Measurements from ENCODE around the gene CCDC74B.
"Not testable (repeated sequence)": the region's sequence is repeated elsewhere in the genome, so short reads cannot be mapped to it uniquely, and the experiment has no call there.

The CCDC74B gene

DNA sequence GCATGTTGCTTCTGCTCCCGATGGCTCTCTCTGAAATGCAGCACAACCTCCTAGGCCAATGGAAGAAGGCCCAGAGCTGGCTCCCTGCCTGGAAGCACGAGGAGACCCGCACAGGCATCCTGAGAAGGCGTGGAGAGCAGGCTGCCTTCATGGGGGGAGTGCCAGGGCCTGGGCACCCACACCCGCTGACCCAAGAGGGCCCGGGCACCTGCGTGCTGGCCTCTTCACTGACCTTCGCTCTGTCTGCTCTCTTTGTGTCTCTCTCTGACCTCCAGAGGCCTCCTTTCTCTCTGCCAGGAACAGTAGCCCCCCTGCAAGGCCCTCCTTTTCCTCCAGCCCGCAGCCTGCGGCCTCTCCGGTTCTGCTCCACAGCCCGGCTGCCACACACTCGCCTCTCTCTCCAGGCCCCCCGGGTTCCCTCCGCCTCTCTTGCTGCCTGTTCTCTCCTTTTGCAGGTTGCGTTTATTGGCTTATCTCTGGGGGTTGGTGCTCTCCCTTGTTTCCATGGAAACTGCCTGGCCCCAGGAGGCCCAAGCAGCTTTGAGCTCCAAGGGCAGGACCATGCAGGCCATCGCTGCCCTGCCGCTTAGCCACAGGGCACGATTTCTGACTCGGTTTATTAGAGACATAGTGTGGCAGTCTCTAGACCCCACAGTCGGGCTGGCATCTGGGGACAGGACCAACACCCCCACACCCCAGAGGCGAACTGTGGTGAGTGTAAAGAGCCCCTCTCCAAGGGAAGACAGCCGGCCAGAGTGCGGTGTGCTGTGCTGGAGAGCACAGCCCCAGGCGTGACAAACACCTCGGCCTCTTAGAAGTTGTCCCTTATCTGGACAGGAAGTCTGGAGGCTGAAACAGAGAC lies 38.8 kb upstream of the CCDC74B start:
- Histone ChIP-seq H3K4me3 (ENCODE audit: low read length) (no peak overlapping the region), H3K9me3 (ENCODE audit: control insufficient read depth, insufficient read depth, low read length) (no peaks in the 10 kb centered on the region), H3K4me1 (ENCODE audit: control insufficient read depth, insufficient read depth, low read length) (no peaks in the 10 kb centered on the region), H3K36me3 (ENCODE audit: control insufficient read depth, insufficient read depth, low read length) (peaks cover 6% of the 10 kb centered on the region; the same call in 1 of the 2 replicates), H3K27me3 (ENCODE audit: control insufficient read depth, insufficient read depth, low read length) (no peaks in the 10 kb centered on the region), H3K27ac (ENCODE audit: low read length) (no peak overlapping the region)
- DNase-seq (ENCODE audit: low read depth, low spot score), result no peak
- WGBS (ENCODE audit: insufficient coverage, insufficient read length), result no CpG with 5 or more reads among the region's 26 CpGs

DNA sequence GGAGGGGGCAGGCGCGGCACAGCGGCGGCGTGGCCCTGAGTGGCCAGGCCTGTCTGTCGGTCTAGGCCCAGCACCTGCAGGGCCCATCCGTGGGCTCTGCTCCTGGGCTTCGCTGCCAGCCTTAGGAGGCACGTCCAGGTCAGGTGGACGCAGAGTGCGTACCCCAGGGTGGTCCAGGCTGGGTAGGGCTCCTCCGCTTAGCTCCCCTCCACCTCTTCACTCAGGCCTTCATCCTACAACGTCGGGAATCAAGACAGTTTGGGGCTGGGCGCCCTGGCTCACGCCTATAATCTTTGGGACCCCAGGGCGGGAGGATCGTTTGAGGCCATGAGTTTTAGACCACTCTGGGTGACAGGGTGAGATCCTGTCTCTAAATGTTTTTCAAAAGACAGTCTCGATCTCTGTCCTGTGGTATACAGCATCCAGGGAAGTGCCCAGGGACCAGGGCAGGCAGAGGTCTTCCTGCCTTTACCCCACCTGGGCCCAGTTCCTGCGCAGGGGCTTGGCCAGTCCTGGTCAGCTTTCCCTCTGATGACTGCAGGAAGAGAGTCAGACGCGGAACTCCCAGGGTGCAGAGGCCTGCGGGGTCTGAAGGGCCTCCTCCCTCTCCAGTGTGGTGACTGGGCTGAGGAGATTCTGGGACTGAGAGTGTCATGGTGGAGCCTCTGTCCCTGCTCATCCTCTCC lies 38.1 kb upstream of the CCDC74B start:
- H3K9me3 ChIP-seq (ENCODE audit: control insufficient read depth, insufficient read depth, low read length); H3K4me1 ChIP-seq (ENCODE audit: control insufficient read depth, insufficient read depth, low read length); H3K27me3 ChIP-seq (ENCODE audit: control insufficient read depth, insufficient read depth, low read length); H3K36me3 ChIP-seq (ENCODE audit: control insufficient read depth, insufficient read depth, low read length); H3K27ac ChIP-seq (ENCODE audit: low read length); DNase-seq (ENCODE audit: low read depth, low spot score): not testable (repeated sequence)
- H3K4me3 ChIP-seq (ENCODE audit: low read length), result peak overlapping the region; percentile 37; the same call in 1 of the 2 replicates
- no CpG with 5 or more reads among the region's 23 CpGs for WGBS (ENCODE audit: insufficient coverage, insufficient read length)

DNA sequence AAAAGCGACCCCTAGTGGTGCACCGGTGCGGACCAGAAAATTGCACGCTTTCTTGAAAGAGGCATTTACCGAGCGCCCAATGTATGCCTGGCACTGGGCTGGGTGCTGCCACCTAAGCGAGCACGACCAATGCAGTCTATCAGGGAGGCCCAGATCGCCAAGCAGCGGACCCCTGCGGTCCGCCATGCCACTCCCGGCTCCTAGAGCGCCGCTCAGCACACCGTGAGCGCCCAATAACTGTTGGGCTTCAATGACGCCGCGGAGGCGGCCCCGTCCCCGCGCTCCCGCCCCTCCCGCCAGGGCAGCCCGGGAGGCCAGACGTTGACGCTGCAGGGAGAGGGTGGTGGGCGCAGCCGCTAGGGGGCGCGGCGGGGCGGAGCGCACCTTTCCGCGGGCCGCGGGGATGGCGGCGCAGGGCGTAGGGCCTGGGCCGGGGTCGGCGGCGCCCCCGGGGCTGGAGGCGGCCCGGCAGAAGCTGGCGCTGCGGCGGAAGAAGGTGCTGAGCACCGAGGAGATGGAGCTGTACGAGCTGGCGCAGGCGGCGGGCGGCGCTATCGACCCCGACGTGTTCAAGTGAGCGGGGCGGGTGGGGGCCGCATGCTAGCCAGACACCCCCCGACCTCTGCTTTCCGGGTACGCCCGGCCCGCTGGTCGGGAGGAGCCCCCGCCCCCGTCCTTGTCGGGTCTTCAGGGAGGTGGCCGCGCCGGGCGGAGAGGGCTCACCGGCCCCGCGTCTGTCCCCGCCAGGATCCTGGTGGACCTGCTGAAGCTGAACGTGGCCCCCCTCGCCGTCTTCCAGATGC lies 37.2 kb upstream of the CCDC74B start, which contains the start of gene MZT2B:
MZT2B (plus strand) TSS at position 383 of the 803 bp plus-strand sequence; CDS start at position 404, 21 bp downstream.
- not testable (repeated sequence) for H3K9me3 ChIP-seq (ENCODE audit: control insufficient read depth, insufficient read depth, low read length); H3K4me1 ChIP-seq (ENCODE audit: control insufficient read depth, insufficient read depth, low read length); H3K27ac ChIP-seq (ENCODE audit: low read length); H3K27me3 ChIP-seq (ENCODE audit: control insufficient read depth, insufficient read depth, low read length); H3K36me3 ChIP-seq (ENCODE audit: control insufficient read depth, insufficient read depth, low read length)
- peak within 1 kb of the TSS; percentile 80 for H3K4me3 ChIP-seq (ENCODE audit: low read length)
- DNase-seq (ENCODE audit: low read depth, low spot score), result peak; percentile 52
- no CpG with 5 or more reads among the region's 86 CpGs for WGBS (ENCODE audit: insufficient coverage, insufficient read length)

DNA sequence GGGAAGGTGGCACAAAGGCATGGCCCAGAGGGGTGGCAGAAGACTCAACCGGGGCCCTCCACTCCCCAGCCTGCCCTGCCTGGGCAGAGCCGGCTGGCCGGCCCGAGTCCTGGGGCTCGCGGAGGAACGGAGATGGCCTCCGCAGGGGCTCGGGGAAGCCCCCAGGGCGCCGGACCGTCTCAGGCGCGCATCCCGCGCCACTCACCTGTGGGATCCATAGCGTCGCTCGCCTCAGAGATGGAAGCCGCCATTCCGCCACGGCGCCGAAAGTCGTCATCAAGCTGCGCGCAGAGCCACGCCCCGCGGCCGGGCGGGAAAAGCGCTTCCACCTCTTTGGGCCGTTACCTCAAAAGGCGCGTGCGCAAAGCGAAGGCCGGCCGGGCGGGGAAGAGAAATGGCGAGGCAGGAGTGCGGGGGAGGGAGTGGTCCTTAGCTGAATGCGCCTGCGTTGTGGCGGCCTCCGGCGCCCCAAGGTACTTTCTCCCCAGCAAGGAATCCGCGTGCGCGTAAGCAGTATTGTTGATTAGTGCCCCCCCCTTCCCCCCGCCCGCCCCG lies 36.5 kb upstream of the CCDC74B start, which contains the start of gene SMPD4:
SMPD4 (minus strand) TSS at position 278 of the 555 bp plus-strand sequence. CDS start 5,010 bp downstream, outside the sequence.
- H3K4me3 ChIP-seq (ENCODE audit: low read length), result peak within 1 kb of the TSS; percentile 80

DNA sequence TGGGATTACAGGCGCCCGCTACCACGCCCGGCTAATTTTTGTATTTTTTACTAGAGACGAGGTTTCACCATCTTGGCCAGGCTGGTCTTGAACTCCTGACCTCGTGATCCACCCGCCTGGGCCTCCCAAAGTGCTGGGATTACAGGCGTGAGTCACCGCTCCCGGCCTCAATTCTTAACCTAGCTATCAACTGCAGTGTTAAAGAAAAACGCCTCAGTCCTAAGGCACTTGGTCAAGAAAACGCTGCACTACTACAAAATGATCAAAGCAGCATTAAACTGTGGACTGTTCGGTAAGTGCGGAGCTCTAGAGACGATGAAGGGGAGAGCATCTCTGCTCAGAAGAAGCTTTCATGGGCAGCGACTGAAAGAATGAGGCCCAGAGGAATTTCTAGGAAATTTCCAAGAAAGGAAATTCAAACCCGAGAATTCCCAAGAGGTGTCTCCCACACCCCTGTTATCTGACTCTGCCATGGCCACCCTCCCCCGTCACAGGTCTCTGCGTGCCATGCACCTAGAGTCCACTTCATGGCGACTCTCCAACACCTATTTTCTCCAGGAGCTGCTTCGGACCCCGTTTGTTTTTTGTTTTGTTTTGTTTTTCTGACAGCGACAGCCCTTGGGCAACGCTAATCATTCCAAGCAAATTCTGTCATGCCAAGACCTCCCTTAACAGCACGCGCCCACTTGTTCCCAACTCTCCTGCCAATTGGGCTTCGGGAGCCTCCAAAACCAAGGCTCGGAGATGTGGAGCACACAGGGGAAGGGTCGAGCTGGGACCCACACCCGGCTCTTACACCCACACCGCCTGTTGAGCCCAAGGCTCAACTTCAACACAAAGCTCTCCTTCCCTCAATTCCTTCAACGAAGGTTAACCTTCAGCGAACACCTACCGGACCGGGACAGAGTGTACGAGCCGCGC lies 35.8 kb upstream of the CCDC74B start:
- peak overlapping the region; percentile 80 for H3K4me3 ChIP-seq (ENCODE audit: low read length)
- not testable (repeated sequence) for DNase-seq (ENCODE audit: low read depth, low spot score); H3K27ac ChIP-seq (ENCODE audit: low read length); H3K27me3 ChIP-seq (ENCODE audit: control insufficient read depth, insufficient read depth, low read length); H3K9me3 ChIP-seq (ENCODE audit: control insufficient read depth, insufficient read depth, low read length); H3K36me3 ChIP-seq (ENCODE audit: control insufficient read depth, insufficient read depth, low read length); H3K4me1 ChIP-seq (ENCODE audit: control insufficient read depth, insufficient read depth, low read length)
- no CpG with 5 or more reads among the region's 38 CpGs for WGBS (ENCODE audit: insufficient coverage, insufficient read length)

More for the DNA sequence above, 36.5 kb upstream of the CCDC74B start, which contains the start of gene SMPD4:
- no peak within 1 kb of the TSS for H3K27ac ChIP-seq (ENCODE audit: low read length)
- no peaks in the 10 kb centered on the region for H3K27me3 ChIP-seq (ENCODE audit: control insufficient read depth, insufficient read depth, low read length)
- H3K36me3 ChIP-seq (ENCODE audit: control insufficient read depth, insufficient read depth, low read length), result peaks cover 6% of the 10 kb centered on the region; the same call in 1 of the 2 replicates
- no CpG with 5 or more reads among the region's 55 CpGs for WGBS (ENCODE audit: insufficient coverage, insufficient read length)
- DNase-seq (ENCODE audit: low read depth, low spot score), result peak; percentile 71
- H3K4me1 ChIP-seq (ENCODE audit: control insufficient read depth, insufficient read depth, low read length), result no peaks in the 10 kb centered on the region
- no peaks in the 10 kb centered on the region for H3K9me3 ChIP-seq (ENCODE audit: control insufficient read depth, insufficient read depth, low read length)

DNA sequence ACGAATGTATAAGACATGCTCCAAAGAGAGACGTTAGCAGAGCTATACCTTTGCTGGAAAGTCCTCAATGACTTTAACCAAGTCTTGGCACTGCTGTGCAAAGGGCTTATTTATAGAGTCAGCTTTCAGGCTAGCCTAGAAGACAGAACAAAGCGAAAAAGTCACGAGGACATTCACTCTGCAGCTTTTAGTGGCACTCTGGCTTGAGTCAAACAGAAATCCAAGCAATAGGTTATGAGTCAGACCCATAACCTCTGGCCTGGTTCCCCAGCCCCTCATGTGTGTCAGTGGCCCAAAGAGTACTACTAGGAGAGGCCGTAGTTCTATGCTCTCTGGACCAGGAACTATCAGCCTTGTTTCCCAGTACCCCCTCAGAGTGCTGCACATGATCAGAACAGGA lies 30.0 kb upstream of the CCDC74B start:
- H3K9me3 ChIP-seq (ENCODE audit: control insufficient read depth, insufficient read depth, low read length); H3K4me1 ChIP-seq (ENCODE audit: control insufficient read depth, insufficient read depth, low read length); DNase-seq (ENCODE audit: low read depth, low spot score); H3K27ac ChIP-seq (ENCODE audit: low read length); H3K4me3 ChIP-seq (ENCODE audit: low read length); H3K27me3 ChIP-seq (ENCODE audit: control insufficient read depth, insufficient read depth, low read length); H3K36me3 ChIP-seq (ENCODE audit: control insufficient read depth, insufficient read depth, low read length): not testable (repeated sequence)
- WGBS (ENCODE audit: insufficient coverage, insufficient read length), result no CpG with 5 or more reads among the region's 5 CpGs

DNA sequence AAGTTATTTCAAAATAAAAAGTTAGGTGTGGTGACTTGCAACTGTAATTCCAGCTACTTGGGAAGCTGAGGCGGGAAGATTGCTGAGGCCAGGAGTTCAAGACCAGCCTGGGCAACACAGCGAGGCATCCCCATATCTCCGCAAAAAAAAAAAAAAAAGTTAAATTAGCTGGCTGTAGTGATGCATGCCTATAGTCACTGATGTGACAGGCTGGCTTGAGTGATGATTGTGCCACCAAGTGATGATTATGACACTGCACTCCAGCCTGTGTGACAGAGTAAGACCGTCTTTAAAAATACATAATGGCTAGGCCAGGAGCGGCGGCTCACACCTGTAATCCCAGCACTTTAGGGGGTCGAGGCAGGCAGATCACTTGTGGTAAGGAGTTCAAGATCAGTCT lies 25.0 kb upstream of the CCDC74B start:
- no peak for DNase-seq (ENCODE audit: low read depth, low spot score)
- Histone ChIP-seq H3K36me3 (ENCODE audit: control insufficient read depth, insufficient read depth, low read length) (peaks cover 24% of the 10 kb centered on the region), H3K4me1 (ENCODE audit: control insufficient read depth, insufficient read depth, low read length) (no peaks in the 10 kb centered on the region), H3K27me3 (ENCODE audit: control insufficient read depth, insufficient read depth, low read length) (no peaks in the 10 kb centered on the region), H3K9me3 (ENCODE audit: control insufficient read depth, insufficient read depth, low read length) (no peaks in the 10 kb centered on the region), H3K27ac (ENCODE audit: low read length) (no peak overlapping the region), H3K4me3 (ENCODE audit: low read length) (no peak overlapping the region)
- WGBS (ENCODE audit: insufficient coverage, insufficient read length), result no CpG with 5 or more reads among the region's 7 CpGs

DNA sequence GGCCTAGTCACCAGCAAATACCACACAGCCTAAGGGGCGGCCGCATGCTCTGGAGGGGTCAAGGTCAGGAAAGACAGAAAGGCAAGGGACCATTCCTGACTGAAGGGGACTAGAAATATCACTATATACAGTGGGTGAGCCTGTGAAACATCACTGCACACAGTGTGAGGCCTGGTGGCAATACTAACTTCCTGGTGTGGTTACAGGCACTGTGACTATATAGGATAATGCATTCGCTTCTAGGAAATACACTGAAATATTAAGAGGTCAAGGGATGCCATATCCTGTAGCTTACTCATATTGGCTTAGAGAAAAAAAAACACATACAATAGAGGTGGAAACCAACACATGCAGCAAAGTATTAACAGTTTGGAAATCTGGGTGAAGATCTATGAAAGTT lies 24.3 kb upstream of the CCDC74B start:
- DNase-seq (ENCODE audit: low read depth, low spot score); H3K27me3 ChIP-seq (ENCODE audit: control insufficient read depth, insufficient read depth, low read length); H3K27ac ChIP-seq (ENCODE audit: low read length); H3K4me1 ChIP-seq (ENCODE audit: control insufficient read depth, insufficient read depth, low read length); H3K4me3 ChIP-seq (ENCODE audit: low read length); H3K9me3 ChIP-seq (ENCODE audit: control insufficient read depth, insufficient read depth, low read length): not testable (repeated sequence)
- peaks cover 24% of the 10 kb centered on the region for H3K36me3 ChIP-seq (ENCODE audit: control insufficient read depth, insufficient read depth, low read length)
- WGBS (ENCODE audit: insufficient coverage, insufficient read length), result no CpG with 5 or more reads among the region's 3 CpGs

DNA sequence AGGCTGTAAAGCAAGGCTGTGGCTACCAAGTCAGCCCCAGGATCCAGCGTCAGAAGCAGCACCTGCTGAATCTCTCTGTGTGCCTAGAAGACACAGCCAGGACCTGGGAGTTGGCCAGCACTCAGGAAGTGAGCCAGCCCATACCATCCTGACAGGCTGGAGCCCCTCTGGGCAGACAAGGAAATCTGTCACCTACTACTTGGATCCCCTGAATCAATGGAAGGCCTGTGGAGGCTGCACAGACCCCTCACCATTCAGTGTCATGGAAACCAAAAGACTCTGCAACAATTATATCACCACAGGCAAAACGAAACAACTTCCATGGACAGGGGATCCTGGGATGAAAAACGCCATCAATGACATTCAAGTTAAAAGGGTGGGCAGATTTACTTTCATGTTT lies 21.7 kb upstream of the CCDC74B start:
- H3K4me1 ChIP-seq (ENCODE audit: control insufficient read depth, insufficient read depth, low read length); H3K9me3 ChIP-seq (ENCODE audit: control insufficient read depth, insufficient read depth, low read length); DNase-seq (ENCODE audit: low read depth, low spot score); H3K4me3 ChIP-seq (ENCODE audit: low read length); H3K27ac ChIP-seq (ENCODE audit: low read length); H3K27me3 ChIP-seq (ENCODE audit: control insufficient read depth, insufficient read depth, low read length): not testable (repeated sequence)
- no CpG with 5 or more reads among the region's 3 CpGs for WGBS (ENCODE audit: insufficient coverage, insufficient read length)
- peaks cover 29% of the 10 kb centered on the region; the same call in 1 of the 2 replicates for H3K36me3 ChIP-seq (ENCODE audit: control insufficient read depth, insufficient read depth, low read length)

Measured in iPS DF 6.9 (cell line).